Measurements from ENCODE around the gene NOP14.

DNA sequence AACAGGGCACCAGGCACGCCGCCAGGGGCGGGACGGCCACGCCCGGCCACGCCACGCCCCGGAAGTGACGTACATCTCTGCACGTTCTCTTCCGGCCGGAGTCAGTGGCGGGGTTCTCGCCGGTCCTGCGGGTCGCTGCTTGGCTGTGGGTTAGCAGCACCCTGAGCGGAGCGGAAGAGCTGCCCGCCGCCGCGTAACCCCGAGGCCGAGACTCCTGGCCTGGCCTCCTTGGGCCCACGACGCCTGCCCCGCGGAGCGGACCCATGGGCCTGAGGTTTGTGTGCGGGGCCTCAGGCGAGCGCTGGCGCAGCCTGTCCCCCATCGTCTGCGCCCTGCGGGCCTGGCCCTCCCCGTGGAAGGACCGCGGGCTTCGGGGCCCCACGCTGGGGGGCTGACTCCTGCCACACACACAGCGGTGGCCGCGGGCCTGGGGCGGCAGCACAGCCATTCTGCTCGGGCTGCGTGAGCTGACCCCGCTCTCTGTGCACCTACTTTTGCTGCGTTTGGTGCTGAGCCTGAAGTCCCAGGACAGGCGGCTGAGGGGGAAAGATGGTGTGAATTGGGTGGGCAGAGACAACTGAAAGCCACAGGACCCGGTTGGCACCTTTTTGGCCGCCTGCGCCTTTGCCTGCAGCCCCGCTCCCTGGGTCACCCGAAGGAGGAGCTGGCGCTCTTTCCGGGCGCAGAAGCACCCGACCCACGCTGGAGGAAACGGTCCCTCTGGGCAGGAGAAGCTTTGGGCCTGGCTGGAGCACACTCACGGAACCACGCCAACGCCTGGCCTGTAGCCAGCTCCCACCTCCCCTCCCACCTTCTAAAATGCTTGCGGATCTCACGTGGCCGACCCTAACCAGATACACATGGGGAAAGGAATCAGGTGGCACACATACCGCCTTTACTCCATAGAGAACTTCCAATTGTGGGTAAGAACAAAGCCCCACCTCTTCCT lies 28.1 kb downstream of the NOP14 start:
- peak; percentile 66 to 92 for TF ChIP-seq EP300 (IDR thresholded peaks at IDR 0.05)
- TF ChIP-seq, protein P1, sequence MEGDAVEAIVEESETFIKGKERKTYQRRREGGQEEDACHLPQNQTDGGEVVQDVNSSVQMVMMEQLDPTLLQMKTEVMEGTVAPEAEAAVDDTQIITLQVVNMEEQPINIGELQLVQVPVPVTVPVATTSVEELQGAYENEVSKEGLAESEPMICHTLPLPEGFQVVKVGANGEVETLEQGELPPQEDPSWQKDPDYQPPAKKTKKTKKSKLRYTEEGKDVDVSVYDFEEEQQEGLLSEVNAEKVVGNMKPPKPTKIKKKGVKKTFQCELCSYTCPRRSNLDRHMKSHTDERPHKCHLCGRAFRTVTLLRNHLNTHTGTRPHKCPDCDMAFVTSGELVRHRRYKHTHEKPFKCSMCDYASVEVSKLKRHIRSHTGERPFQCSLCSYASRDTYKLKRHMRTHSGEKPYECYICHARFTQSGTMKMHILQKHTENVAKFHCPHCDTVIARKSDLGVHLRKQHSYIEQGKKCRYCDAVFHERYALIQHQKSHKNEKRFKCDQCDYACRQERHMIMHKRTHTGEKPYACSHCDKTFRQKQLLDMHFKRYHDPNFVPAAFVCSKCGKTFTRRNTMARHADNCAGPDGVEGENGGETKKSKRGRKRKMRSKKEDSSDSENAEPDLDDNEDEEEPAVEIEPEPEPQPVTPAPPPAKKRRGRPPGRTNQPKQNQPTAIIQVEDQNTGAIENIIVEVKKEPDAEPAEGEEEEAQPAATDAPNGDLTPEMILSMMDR (IDR thresholded peaks at IDR 0.05) = peak in 2 of 5 experiments; percentile 45 to 49
- peak; percentile 66 to 92 for TF ChIP-seq POLR2A (IDR thresholded peaks at IDR 0.05)

Data from tibial nerve (tissue), 4 donors.